NCI-H345 (cell line): ENCODE results near the gene LRRC59.

Experiments
- DNase-seq: peaks from one replicate; lab custom pipeline; 2025; lab: John Stamatoyannopoulos, UW

LRRC59 gene

GRCh38 chr17:50361561-50362480 lies 35.5 kb downstream of the LRRC59 start:
- DNase-seq: peak; percentile 25

GRCh38 chr17:50360486-50361115 lies 36.7 kb downstream of the LRRC59 start:
- no peak for DNase-seq

GRCh38 chr17:50359998-50360461 lies 37.3 kb downstream of the LRRC59 start:
- DNase-seq: no peak

GRCh38 chr17:50359005-50359699 lies 38.2 kb downstream of the LRRC59 start:
- DNase-seq: no peak

- DNase-seq: no peak
Observed at GRCh38 chr17:50358177-50358576, 39.1 kb downstream of the LRRC59 start.

- no peak for DNase-seq
Observed at GRCh38 chr17:50356892-50357510, 40.3 kb downstream of the LRRC59 start.

GRCh38 chr17:50356418-50356817 lies 40.9 kb downstream of the LRRC59 start:
- no peak for DNase-seq

GRCh38 chr17:50355701-50356341 lies 41.5 kb downstream of the LRRC59 start:
- DNase-seq: no peak

GRCh38 chr17:50355336-50355700 lies 42.0 kb downstream of the LRRC59 start:
- no peak for DNase-seq

GRCh38 chr17:50354776-50355175 lies 42.5 kb downstream of the LRRC59 start:
- no peak for DNase-seq

- DNase-seq: no peak
Observed at GRCh38 chr17:50354198-50354597, 43.1 kb downstream of the LRRC59 start.

- DNase-seq: no peak
Observed at GRCh38 chr17:50353600-50354195, 43.6 kb downstream of the LRRC59 start.

- DNase-seq: no peak
Observed at GRCh38 chr17:50352693-50353599, 44.4 kb downstream of the LRRC59 start.

- DNase-seq: no peak
Observed at GRCh38 chr17:50352072-50352692, 45.1 kb downstream of the LRRC59 start.

- no peak for DNase-seq
Observed at GRCh38 chr17:50350733-50351132, 46.6 kb downstream of the LRRC59 start.

- no peak for DNase-seq
Observed at GRCh38 chr17:50349243-50349600, 48.1 kb downstream of the LRRC59 start.

GRCh38 chr17:50348522-50349242 lies 48.6 kb downstream of the LRRC59 start:
- DNase-seq: no peak

GRCh38 chr17:50347894-50348291 lies 49.4 kb downstream of the LRRC59 start:
- DNase-seq: no peak
